HG03558 (cell line): ENCODE results near the gene TRIM7.

Source experiments
- ATAC-seq: cut with Tn5 transposase; IDR thresholded peaks from one replicate; pipeline ENCODE4 v1.9.1; 2021; ENCODE audit warnings: moderate number of reproducible peaks; ENCODE audit not compliant: unreplicated experiment; ENCODE audit errors: extremely low read depth

TRIM7 gene

GRCh38 chr5:181197326-181197951 lies 7.6 kb downstream of the TRIM7 start:
- ATAC-seq = no peak

DNA sequence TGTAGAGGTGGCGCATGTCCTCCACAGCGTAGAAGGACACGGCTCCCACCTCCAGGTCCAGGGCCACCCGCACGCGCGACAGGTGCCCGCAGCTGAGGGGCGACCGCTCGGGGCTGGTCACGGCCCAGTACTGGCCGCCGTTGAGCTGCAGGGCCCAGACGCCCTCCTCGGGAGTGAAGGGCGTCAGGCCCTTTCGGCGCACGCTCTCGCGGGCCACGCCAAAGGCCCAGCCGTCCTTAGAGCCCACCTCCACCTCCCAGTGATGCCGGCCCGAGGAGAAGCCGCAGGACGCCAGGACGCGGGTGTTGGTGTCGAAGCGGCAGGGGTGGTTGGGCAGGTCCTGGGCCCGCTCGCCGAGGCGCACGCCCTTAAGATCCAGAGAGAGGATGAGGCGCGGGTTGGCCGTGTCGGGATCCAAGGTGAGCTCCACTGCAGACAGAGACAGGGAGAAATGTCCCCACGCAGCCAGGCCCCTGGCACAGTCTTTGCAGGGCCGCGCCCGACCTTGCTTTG lies 9.7 kb downstream of the TRIM7 start:
- no peak for ATAC-seq

- no peak for ATAC-seq
Observed at GRCh38 chr5:181194489-181195248, 10.3 kb downstream of the TRIM7 start.

GRCh38 chr5:181193656-181194055 lies 11.3 kb downstream of the TRIM7 start:
- no peak for ATAC-seq

DNA sequence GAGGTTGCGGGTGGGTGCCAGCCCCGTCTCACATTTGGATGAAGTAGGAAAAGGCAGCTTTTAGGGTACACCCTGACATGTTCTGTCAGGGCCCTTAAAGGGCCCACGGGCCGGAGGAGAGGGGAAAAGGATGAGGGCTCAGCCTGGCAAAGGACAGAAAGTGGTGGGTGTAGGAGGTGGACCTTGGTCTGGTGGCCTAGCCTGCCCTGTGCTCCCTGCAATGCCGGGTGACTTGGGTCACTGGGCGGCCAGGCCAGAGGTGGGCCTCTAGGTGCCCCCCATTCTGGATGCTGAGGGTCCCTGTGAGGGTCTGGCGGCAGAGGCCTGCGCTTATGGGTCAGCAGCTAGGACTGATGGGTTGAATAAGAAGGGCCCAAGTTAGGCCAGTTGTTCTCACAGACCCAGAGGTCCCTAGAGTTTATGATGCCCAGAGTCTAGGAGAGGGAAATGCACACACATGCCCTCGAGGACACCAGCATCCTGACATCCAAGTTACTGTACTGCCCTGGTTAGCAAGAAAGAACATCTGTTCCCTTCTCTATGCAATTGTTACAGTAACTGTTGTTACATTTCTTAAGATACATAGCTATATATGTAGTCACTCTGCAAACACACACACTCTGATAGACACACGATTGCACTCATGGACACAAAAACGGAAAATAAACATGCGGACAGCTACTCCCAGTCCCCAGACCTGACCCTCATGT lies 12.5 kb downstream of the TRIM7 start:
- no peak for ATAC-seq

DNA sequence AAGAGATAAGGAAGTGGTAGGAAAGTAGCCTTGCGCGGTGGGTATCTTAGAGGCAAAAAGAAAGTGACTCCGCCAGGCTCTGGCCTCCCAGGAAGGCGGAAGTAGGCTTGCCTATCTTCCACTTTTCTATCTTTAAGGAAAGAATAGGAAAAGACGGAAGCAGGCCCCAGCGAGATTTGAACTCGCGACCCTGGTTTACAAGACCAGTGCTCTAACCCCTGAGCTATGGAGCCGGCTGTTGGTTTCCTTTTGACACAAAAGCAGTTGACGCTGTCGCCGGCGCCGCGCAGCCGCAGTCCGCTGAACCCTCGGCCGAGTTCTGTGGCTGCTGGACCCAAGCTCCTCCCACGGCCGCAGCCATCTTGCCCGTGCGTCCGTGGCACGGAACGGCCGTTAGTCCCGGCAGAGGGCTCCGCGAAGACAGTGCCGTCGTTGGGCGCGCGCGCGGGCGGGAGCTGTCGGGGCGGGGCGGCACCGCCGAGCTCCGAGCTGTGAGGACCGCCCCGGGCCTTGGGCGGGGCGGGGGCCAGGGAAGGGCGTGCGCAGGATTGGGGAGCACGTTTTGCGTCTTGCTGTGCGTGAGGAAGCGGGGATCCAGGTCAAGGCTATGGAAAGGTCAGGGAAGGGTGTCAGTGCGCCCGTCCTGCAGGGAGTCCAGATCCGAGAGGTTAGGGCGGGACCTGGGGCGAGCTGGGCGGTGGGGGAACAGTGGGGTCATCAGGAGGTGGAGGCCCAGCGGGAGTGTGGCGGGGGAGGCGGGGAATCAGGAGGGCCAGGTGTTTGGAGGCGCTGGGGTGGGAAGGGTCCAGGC lies 13.3 kb downstream of the TRIM7 start:
- ATAC-seq = no peak

DNA sequence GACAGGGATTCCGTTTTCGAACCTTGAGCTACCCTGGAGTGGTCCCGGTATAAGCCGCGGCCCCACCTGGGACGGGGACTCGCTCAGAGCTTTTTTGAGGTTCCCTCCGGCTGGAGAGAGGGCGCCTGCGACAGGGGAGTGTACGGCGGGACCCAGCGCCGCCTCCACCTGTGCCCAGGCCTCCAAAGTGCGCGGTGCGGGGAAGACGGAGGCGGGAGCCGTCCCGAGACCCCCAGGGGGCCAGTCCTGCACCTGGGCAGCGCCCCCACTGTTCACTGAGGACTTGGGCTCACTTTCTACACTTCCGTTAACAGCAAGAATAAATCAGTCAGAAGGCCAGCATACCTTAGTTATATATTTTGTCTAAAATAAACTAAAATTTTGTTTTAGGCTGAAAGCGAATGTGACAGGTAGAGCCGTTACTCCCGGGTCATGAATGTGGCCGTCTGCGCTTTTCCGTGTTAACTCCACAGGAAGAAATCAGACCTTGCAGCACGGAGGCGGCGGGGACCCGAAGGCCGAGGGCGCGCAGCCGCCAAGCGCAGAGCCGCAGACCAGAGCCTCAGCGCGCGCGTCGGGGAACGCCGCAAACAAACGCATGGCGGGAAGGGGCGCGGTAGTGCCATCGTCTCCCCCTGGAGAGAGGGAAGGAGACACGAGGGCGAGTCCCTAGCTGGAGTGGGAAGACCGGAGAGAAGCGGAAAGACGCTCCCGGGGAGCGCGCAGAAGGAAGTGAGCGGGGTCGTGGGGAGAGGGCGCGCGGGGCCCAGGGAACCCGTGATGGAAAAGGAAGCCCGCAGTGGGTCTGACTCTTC lies 14.1 kb downstream of the TRIM7 start:
- ATAC-seq = no peak

GRCh38 chr5:181189962-181190710 lies 14.9 kb downstream of the TRIM7 start:
- no peak for ATAC-seq

DNA sequence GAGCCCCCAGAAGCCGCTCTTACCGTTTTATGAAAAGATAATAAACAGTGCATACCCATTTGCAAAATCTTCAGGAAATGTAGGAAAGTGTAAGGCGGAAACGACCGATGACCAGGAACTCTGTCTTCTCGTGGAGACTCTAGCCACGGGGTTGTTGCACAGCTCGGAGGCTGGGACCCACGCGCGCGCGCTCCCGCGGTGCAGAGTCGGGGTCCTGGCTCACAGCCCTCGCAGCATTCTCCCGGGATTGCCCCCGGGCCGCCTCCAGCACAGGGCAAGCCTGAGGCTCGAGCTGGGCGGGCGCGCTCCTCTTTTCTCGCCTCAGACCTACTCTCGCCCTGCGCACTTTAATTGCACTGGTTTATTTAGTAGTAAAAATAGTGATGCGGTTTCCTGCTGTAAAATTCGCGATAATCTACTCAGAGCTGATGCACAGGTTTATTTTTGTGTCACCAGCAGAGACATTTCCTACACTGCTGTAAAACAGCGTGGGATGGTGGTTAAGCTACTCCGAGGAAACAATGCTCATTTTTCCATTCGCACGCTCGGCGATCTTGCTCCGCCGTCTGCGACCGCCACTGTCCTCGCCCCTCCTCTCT lies 15.5 kb downstream of the TRIM7 start:
- ATAC-seq = no peak

DNA sequence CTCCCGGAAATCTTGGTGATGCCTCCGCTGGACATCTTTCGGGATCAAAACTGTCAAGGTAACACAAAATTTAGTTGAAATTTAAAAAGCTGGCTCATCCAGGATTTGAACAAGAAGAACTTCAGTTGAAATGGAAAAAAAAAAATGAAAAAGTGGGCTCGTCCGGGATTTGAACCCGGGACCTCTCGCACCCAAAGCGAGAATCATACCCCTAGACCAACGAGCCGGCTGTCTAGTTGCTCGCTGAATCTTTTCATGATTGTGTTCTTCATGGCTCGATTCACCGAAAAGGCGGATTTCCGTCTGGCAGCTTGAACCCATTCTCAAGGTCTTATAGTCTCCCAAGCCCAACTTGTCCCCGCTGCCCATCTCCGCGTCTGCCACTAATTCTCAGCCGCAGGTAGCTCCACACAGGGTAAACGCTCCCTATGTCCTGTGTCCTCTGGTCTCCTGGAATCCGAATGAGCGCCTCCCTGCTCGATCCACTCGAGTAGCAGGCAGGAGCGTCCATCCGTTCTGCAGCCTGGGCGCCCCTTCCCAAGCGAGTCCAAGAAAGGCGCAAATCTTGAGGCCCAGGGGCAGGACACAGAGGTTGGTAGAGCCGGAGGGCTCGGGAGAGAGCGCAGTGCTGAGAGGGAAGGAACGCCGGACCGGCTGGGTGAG lies 16.2 kb downstream of the TRIM7 start:
- no peak for ATAC-seq

- no peak for ATAC-seq
Observed at GRCh38 chr5:181187500-181188213, 17.3 kb downstream of the TRIM7 start.

- no peak for ATAC-seq
Observed at GRCh38 chr5:181186986-181187499, 18.0 kb downstream of the TRIM7 start.

DNA sequence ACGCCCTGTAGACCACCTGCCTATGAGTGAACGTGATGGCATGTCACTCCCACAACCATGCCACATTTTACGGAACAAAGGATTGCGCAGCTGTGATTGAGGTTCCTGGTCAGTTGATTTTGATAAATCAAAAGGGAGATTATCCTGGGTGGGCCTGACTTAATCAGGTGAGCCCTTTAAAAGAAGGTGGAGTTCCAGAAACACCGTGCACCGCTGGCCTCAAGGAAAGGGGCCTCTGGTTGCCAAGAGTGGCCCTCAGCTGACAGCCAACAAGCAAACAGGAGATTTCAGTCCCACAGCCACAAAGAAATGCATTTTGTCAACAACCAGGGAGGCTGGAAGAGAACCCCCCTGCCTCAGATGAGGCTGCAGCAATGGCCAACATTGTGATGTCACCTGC lies 19.0 kb downstream of the TRIM7 start:
- ATAC-seq = no peak

DNA sequence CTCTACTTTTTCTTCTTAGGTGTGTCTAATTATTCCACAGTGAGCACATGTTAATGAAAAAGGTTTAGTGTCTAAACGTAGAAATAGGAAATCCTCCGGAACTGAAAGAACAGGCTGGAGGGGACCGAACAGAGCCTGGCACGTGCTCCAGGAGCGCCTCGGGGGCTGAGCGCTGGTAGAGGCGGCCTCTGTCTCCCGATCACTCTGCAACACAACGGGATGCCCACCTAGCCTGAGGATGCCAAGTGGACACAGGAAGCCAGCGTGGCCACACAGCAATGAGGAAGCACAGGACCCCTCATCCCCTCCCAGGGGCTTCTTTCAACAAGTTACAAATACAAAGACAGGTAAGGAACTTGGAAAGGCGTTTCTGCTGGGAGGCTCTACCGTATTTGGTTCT lies 19.4 kb downstream of the TRIM7 start:
- ATAC-seq = no peak

DNA sequence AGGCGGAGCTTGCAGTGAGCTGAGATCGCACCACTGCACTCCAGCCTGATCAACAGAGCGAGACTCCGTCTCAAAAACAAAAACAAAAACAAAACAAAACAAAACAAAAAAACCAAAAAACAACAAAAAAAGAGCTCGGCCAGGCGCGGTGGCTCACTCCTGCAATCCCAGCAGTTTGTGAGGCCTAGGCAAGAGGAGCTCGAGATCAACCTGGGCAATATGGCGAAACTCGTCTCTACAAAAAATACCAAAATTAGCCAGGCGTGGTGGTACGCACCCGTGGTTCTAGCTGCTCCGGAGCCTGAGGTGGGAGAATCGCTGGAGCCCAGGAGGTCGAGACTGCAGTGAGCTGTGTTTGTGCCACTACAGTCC lies 20.2 kb downstream of the TRIM7 start:
- ATAC-seq = no peak

GRCh38 chr5:181182651-181183050 lies 22.3 kb downstream of the TRIM7 start:
- ATAC-seq = no peak
